Hepatocyte (in vitro differentiated cells): Measurements from ENCODE around the gene CCDC60.

Experiments
- EZH2 ChIP-seq: fragments of 200-600 bp; sonication (generic); IDR thresholded peaks from 2 replicates; pipeline ENCODE4 v1.6.1; 2016; ENCODE audit warnings: antibody characterized with exemption, mild to moderate bottlenecking, borderline replicate concordance
- TF ChIP-seq, protein P1 (sequence below): fragments of 200-600 bp; sonication (generic); IDR thresholded peaks from 2 replicates; pipeline ENCODE4 v1.5.1; 2016; ENCODE audit warnings: antibody characterized with exemption, mild to moderate bottlenecking; ENCODE audit not compliant: poor library complexity

DNA sequence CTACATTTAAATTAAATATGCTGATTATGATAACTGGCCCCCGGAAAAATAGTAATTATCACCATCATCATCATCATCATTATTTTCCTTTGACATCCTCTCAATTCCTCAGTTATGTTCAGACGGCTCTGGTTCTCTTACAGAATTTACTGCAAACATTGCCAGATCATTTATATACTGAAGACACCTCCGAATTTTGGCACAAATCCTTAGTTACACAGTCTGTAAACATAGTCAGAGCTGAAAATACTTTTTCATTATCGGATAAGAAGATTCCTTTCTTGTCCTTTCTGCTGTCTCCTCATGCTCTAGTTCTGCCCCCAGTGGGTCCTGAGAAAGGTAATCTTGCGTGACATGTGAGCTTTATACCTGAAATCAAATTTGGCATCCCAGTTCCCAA, 40.3 kb upstream of the CCDC60 start:
- TF ChIP-seq, protein P1, sequence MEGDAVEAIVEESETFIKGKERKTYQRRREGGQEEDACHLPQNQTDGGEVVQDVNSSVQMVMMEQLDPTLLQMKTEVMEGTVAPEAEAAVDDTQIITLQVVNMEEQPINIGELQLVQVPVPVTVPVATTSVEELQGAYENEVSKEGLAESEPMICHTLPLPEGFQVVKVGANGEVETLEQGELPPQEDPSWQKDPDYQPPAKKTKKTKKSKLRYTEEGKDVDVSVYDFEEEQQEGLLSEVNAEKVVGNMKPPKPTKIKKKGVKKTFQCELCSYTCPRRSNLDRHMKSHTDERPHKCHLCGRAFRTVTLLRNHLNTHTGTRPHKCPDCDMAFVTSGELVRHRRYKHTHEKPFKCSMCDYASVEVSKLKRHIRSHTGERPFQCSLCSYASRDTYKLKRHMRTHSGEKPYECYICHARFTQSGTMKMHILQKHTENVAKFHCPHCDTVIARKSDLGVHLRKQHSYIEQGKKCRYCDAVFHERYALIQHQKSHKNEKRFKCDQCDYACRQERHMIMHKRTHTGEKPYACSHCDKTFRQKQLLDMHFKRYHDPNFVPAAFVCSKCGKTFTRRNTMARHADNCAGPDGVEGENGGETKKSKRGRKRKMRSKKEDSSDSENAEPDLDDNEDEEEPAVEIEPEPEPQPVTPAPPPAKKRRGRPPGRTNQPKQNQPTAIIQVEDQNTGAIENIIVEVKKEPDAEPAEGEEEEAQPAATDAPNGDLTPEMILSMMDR = no peak
- TF ChIP-seq EZH2 = no peak
